HG03139 (cell line): Measurements from ENCODE around the gene MYL12A.

ENCODE experiments used
- ATAC-seq: cut with Tn5 transposase; IDR thresholded peaks from one replicate; pipeline ENCODE4 v1.9.1; 2021; ENCODE audit not compliant: unreplicated experiment

Gene MYL12A

GRCh38 chr18:3281456-3282400 lies 34.1 kb downstream of the MYL12A start:
- ATAC-seq = no peak

- ATAC-seq = no peak
Observed at GRCh38 chr18:3283253-3283863, 35.8 kb downstream of the MYL12A start.

GRCh38 chr18:3283908-3284307 lies 36.3 kb downstream of the MYL12A start:
- no peak for ATAC-seq

GRCh38 chr18:3284501-3284900 lies 36.9 kb downstream of the MYL12A start:
- no peak for ATAC-seq

- no peak for ATAC-seq
Observed at GRCh38 chr18:3286159-3286558, 38.6 kb downstream of the MYL12A start.

- ATAC-seq = no peak
Observed at GRCh38 chr18:3293196-3293951, 45.8 kb downstream of the MYL12A start.

- ATAC-seq = no peak
Observed at GRCh38 chr18:3294435-3295080, 47.0 kb downstream of the MYL12A start.

- peak; percentile 100 for ATAC-seq
Observed at GRCh38 chr18:3297025-3297984, 49.7 kb downstream of the MYL12A start.

GRCh38 chr18:3304832-3305231 lies 57.2 kb downstream of the MYL12A start:
- ATAC-seq = no peak

- ATAC-seq = no peak
Observed at GRCh38 chr18:3305354-3305762, 57.8 kb downstream of the MYL12A start.
